Epithelial cell of esophagus (primary cell): ENCODE data around the gene CDH22.

ENCODE experiments used
- DNase-seq: peaks from one replicate; pipeline ENCODE4 v3.0.0; 2010; ENCODE audit warnings: low read depth
- H3K4me3 ChIP-seq: 2 replicates; pipeline ENCODE4 v1.5.1; 2011; ENCODE audit warnings: mild to moderate bottlenecking, low read length, control low read depth
- CTCF ChIP-seq: IDR thresholded peaks from 2 replicates; pipeline ENCODE4 v1.5.1; 2011; ENCODE audit warnings: low read depth, mild to moderate bottlenecking, low read length, control low read depth, inconsistent platforms; ENCODE audit not compliant: insufficient read depth; ENCODE audit errors: missing control alignments

Gene CDH22

GRCh38 chr20:46328200-46328882 is 20.0 kb upstream of the CDH22 start:
- no peak overlapping the region for H3K4me3 ChIP-seq
- TF ChIP-seq CTCF, result no peak
- DNase-seq, result no peak

GRCh38 chr20:46327557-46327956 is 19.3 kb upstream of the CDH22 start:
- H3K4me3 ChIP-seq, result no peak overlapping the region
- no peak for DNase-seq
- TF ChIP-seq CTCF, result no peak

GRCh38 chr20:46325789-46326188 is 17.5 kb upstream of the CDH22 start:
- H3K4me3 ChIP-seq, result no peak overlapping the region
- no peak for TF ChIP-seq CTCF
- no peak for DNase-seq

- no peak overlapping the region for H3K4me3 ChIP-seq
- peak; percentile 40 for DNase-seq
- peak; percentile 32 for TF ChIP-seq CTCF
Measured at GRCh38 chr20:46324960-46325703, 16.8 kb upstream of the CDH22 start.

- DNase-seq, result peak; percentile 73
- no peak overlapping the region for H3K4me3 ChIP-seq
- no peak for TF ChIP-seq CTCF
Measured at GRCh38 chr20:46324379-46324778, 16.1 kb upstream of the CDH22 start.

GRCh38 chr20:46323557-46323956 is 15.3 kb upstream of the CDH22 start:
- no peak overlapping the region for H3K4me3 ChIP-seq
- DNase-seq, result peak; percentile 42
- TF ChIP-seq CTCF, result no peak

- no peak for DNase-seq
- TF ChIP-seq CTCF, result no peak
- no peak overlapping the region for H3K4me3 ChIP-seq
Measured at GRCh38 chr20:46322641-46323040, 14.3 kb upstream of the CDH22 start.
